ENCODE results near the gene DAW1.
"Not testable (repeated sequence)": the region's sequence is repeated elsewhere in the genome, so short reads cannot be mapped to it uniquely, and the experiment has no call there.

The DAW1 gene

GRCh38 chr2:227914362-227914761 lies 42.9 kb downstream of the DAW1 start:
- no peak for DNase-seq (ENCODE audit: low read depth in 2 of 2)

- DNase-seq (ENCODE audit: low read depth in 2 of 2), result no peak
Observed at GRCh38 chr2:227921648-227922047, 50.2 kb downstream of the DAW1 start.

- DNase-seq (ENCODE audit: low read depth in 2 of 2), result no peak
Observed at GRCh38 chr2:227932001-227932400, 60.6 kb downstream of the DAW1 start.

- no peak for DNase-seq (ENCODE audit: low read depth in 2 of 2)
Observed at GRCh38 chr2:227932403-227932802, 61.0 kb downstream of the DAW1 start.

- no peak for DNase-seq (ENCODE audit: low read depth in 2 of 2)
Observed at GRCh38 chr2:227933884-227934283, 62.5 kb downstream of the DAW1 start.

GRCh38 chr2:227936249-227936648 lies 64.8 kb downstream of the DAW1 start:
- not testable (repeated sequence) for DNase-seq (ENCODE audit: low read depth in 2 of 2)

- DNase-seq (ENCODE audit: low read depth in 2 of 2), result no peak
Observed at GRCh38 chr2:227939271-227940027, 68.0 kb downstream of the DAW1 start.

GRCh38 chr2:227942021-227942420 lies 70.6 kb downstream of the DAW1 start:
- no peak for DNase-seq (ENCODE audit: low read depth in 2 of 2)

GRCh38 chr2:227942965-227943364 lies 71.5 kb downstream of the DAW1 start:
- DNase-seq (ENCODE audit: low read depth in 2 of 2), result no peak

GRCh38 chr2:227960317-227960716 lies 88.9 kb downstream of the DAW1 start:
- DNase-seq (ENCODE audit: low read depth in 2 of 2), result no peak

GRCh38 chr2:227971619-227972230 lies 100.3 kb downstream of the DAW1 start:
- DNase-seq (ENCODE audit: low read depth in 2 of 2), result no peak

- DNase-seq (ENCODE audit: low read depth in 2 of 2), result no peak
Observed at GRCh38 chr2:227973241-227973640, 101.8 kb downstream of the DAW1 start.
